Prostate gland (tissue), 2 donors: Measurements from ENCODE around the gene MARCHF3. TPM values are rescaled to one million over a fixed set of nuclear protein-coding genes. Genes with fewer than 3 reads are reported as not detected.
"Not testable (repeated sequence)": the region's sequence is repeated elsewhere in the genome, so short reads cannot be mapped to it uniquely, and the experiment has no call there.

Experiments
- DNase-seq: peaks from one replicate; pipeline ENCODE4 v3.0.0-alpha.2; 2019; ENCODE audit warnings: low spot score
- H3K27ac ChIP-seq, 2 donors: fragments of 200-600 bp; sonication (generic); 2 replicates each; pipeline ENCODE4 v1.5.1; 2017 to 2019
- H3K27me3 ChIP-seq: fragments of 200-600 bp; sonication (generic); replicated peaks from 2 replicates; pipeline ENCODE4 v1.5.1; 2019; ENCODE audit not compliant: insufficient read depth
- H3K36me3 ChIP-seq, 2 donors: fragments of 200-600 bp; sonication (generic); 1 replicate in 1 of 2; 2 replicates in 1 of 2; pipeline versions ENCODE4 v1.5.1 to v1.8.1; 2017 to 2019
- H3K4me1 ChIP-seq: fragments of 200-600 bp; sonication (generic); replicated peaks from 2 replicates; pipeline ENCODE4 v1.5.1; 2019
- H3K4me3 ChIP-seq, 2 donors: fragments of 200-600 bp; sonication (generic); 2 replicates each; pipeline ENCODE4 v1.5.1; 2017 to 2019
- H3K9me3 ChIP-seq: fragments of 200-600 bp; sonication (generic); 2 replicates; pipeline ENCODE4 v1.5.1; 2017
- CTCF ChIP-seq, 4 experiments: fragments of 200-600 bp in 2 of 4; fragments of 450-650 bp in 2 of 4; sonication (generic) in 2 of 4; IDR thresholded peaks; 1 replicate in 3 of 4; 2 replicates in 1 of 4; pipeline ENCODE4 v1.5.1; 2016 to 2019; ENCODE audit warnings: antibody characterized with exemption in 4 of 4, mild to moderate bottlenecking in 2 of 4, moderate library complexity in 2 of 4
- POLR2A ChIP-seq: fragments of 450-650 bp; IDR thresholded peaks from one replicate; pipeline ENCODE4 v1.6.1; 2016; ENCODE audit warnings: antibody characterized with exemption, mild to moderate bottlenecking
- POLR2AphosphoS5 ChIP-seq: sonication (generic); formaldehyde crosslinking; IDR thresholded peaks from one replicate; pipeline ENCODE4 v1.6.1; 2017; ENCODE audit warnings: antibody characterized with exemption
- WGBS: methylation state at CpG from one replicate; pipeline ENCODE4 v1.1.5; 2018; 5-methylcytosine and 5-hydroxymethylcytosine counted together
- intact Hi-C: fragments of 100-400 bp; cut with DNase I; formaldehyde crosslinking; loops from one replicate; pipeline ENCODE4 v1.14.2; 2022
- total RNA-seq, 2 donors: library from RNA; depleted of rRNA; stranded (reverse); fragments of >200 nt; gene quantifications; one replicate each; pipeline ENCODE4 v1.1.0, GENCODE V29; 2016

Gene MARCHF3
- total RNA-seq, 2 donors from 2014 or later = 1.2 to 21.1 TPM

- no peak for DNase-seq
- TF ChIP-seq POLR2AphosphoS5 = no peak
- no peak for TF ChIP-seq POLR2A
- TF ChIP-seq CTCF (IDR thresholded peaks at IDR 0.05) = no peak
- no peaks in the 10 kb centered on the region for H3K27me3 ChIP-seq
- intact Hi-C loops = no loop called here
- no peak overlapping the region for H3K27ac ChIP-seq
- H3K36me3 ChIP-seq = no peaks in the 10 kb centered on the region
- H3K9me3 ChIP-seq = no peaks in the 10 kb centered on the region
- WGBS = 74% methylated on average over 1 of the region's 1 CpG
- no peak overlapping the region for H3K4me3 ChIP-seq
- H3K4me1 ChIP-seq = no peaks in the 10 kb centered on the region
Measured at GRCh38 chr5:127060470-127060985, 30.2 kb upstream of the MARCHF3 start.

- no peak for TF ChIP-seq POLR2A
- TF ChIP-seq CTCF (IDR thresholded peaks at IDR 0.05) = no peak
- TF ChIP-seq POLR2AphosphoS5 = no peak
- Histone ChIP-seq H3K9me3 (no peaks in the 10 kb centered on the region), H3K4me1 (no peaks in the 10 kb centered on the region), H3K4me3 (no peak overlapping the region), H3K27me3 (no peaks in the 10 kb centered on the region), H3K36me3 (no peaks in the 10 kb centered on the region), H3K27ac (no peak overlapping the region)
- intact Hi-C loops = no loop called here
- WGBS = 74% methylated on average over 2 of the region's 2 CpGs
- no peak for DNase-seq
Measured at GRCh38 chr5:127056896-127057295, 26.5 kb upstream of the MARCHF3 start.

GRCh38 chr5:127055880-127056653, 25.7 kb upstream of the MARCHF3 start:
- intact Hi-C loops = no loop called here
- Histone ChIP-seq H3K9me3 (no peaks in the 10 kb centered on the region), H3K36me3 (no peaks in the 10 kb centered on the region), H3K27ac (no peak overlapping the region), H3K4me3 (no peak overlapping the region), H3K4me1 (no peaks in the 10 kb centered on the region), H3K27me3 (no peaks in the 10 kb centered on the region)
- 96% methylated on average over 3 of the region's 3 CpGs for WGBS
- DNase-seq = no peak
- TF ChIP-seq POLR2A (no peak), POLR2AphosphoS5 (no peak), CTCF (IDR thresholded peaks at IDR 0.05) (no peak)

- H3K9me3 ChIP-seq, intact Hi-C loops, H3K4me3 ChIP-seq, H3K27me3 ChIP-seq, H3K4me1 ChIP-seq, H3K36me3 ChIP-seq, DNase-seq, H3K27ac ChIP-seq: not testable (repeated sequence)
- WGBS = 99% methylated on average over 6 of the region's 6 CpGs
Measured at GRCh38 chr5:127053551-127053950, 23.2 kb upstream of the MARCHF3 start.

GRCh38 chr5:127053049-127053448, 22.7 kb upstream of the MARCHF3 start:
- no peak for DNase-seq
- no peak for TF ChIP-seq POLR2A
- no peak for TF ChIP-seq CTCF (IDR thresholded peaks at IDR 0.05)
- no peak for TF ChIP-seq POLR2AphosphoS5
- WGBS = 69% methylated on average over 3 of the region's 3 CpGs
- no peak overlapping the region for H3K4me3 ChIP-seq
- H3K36me3 ChIP-seq = no peaks in the 10 kb centered on the region
- no peaks in the 10 kb centered on the region for H3K9me3 ChIP-seq
- intact Hi-C loops = no loop called here
- H3K27ac ChIP-seq = no peak overlapping the region
- H3K27me3 ChIP-seq = no peaks in the 10 kb centered on the region
- no peaks in the 10 kb centered on the region for H3K4me1 ChIP-seq
